ENCODE measurements around the gene TBCK.
"Not testable (repeated sequence)": the region's sequence is repeated elsewhere in the genome, so short reads cannot be mapped to it uniquely, and the experiment has no call there.

The TBCK gene

DNA sequence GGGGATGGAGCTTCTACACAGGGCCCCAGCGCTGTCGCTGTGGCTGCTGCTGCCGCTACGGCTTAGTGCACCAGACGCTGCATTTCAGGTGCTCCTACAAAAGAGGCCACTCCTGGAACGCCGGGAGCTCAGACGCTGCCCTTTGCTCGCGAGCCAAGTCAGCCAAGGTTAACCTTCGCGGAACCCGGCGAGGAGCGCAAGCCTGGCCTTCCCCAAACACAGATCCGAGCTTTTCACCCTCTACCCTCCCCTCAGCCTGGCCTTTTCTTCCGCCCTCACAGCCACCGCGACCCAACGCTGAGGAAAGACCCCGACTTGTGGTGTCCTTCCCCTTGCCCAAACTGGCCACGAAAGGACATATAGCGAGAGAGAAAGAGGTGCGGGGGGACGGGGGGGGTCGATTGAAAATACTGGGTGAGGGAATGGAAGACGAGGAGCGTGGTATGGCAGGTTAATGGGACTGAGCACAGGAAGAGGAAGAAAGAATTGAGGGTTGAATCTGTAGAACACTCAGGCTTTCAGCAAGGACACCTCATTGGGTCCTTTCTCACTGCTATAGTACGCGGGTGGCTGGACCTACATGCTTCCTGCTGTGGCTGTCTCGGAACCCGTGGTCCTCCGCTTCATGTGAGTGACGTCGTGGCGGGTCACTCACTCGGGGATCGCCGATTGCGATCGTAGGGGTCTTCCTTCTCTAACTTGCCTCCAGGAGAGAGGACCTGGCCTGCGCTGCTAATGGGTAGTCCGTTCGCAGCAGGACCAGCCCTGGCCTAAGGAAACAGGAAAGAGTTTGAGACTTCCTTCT lies at the start of gene TBCK, which contains the start of gene AIMP1:
Gene TBCK (minus strand): TSS at position 242 of the 805 bp plus-strand sequence. CDS start 7,249 bp downstream, outside the sequence.
Gene AIMP1 (plus strand): TSS at position 583 of the 805 bp plus-strand sequence. CDS start 8,460 bp downstream, outside the sequence.
- DNase-seq = peak; percentile 95

DNA sequence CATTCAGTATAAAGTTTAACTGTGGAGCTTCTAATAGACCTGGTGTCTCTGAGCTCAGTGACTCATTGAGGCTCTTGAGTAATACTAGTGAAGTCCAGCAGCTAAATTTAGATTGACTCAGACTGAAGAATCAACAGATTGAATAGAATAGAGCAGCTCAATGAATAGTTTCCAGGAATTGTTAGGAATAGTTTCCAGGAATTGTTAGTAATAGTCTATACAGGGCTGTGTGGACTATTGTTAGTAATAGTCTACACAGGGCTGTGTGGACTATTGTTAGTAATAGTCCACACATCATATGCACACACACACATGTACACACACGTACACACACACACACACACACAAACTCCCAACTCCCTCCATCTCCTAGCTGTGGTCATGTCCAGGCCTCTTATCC lies 49.6 kb upstream of the TBCK start:
- no peak for DNase-seq

DNA sequence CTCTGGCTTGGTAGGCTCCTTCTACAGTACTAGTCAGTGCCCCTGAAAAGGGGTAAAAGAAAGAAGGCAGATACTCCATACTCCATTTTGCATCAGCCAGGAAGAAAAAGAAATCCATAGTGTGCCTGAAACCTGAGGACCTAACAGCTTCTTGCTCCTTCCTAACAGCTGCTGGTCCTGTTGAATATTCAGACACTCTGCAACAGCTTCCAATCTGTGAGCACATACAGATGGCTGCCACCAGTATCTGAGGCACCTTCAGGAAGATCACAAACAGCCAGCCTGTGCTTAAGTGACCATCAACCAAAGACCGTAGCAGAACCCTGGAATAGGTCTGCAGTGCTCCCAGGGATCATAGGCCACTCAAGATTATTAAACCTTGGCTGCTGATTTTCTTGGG lies 48.3 kb upstream of the TBCK start:
- no peak for DNase-seq

DNA sequence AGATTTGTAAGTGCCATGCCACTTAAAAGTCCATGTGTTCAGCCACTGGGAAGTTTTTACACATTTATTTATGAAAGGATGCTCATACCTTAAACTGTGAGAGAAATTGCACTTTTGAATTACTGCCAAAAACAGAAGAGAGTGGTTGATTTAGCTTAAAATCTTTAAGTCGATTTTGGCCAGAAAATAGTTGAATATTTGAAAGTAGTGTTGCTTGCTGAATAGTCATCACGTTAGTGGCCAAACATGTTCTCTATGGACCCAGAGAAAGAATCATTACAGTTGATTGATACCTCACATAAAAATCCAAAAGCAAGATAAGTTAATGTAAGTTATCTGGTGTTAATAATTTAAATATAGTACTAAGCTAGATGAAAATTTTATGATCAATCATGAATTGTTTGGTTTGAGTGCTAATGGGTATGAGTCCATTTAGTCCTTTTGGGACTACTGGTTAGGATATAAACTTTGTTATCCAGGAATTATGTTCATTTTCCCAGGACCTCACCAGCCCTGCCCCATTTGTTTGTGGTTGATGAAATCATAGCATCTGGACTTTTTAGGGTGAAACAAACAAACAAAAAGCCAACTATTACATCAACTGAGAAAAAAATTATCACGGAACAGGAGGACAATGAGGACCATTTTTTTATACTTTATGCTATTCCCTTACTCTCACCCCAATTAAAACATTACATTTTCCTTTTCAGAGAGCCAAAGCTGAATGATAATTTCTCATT lies 46.2 kb upstream of the TBCK start:
- DNase-seq = no peak

DNA sequence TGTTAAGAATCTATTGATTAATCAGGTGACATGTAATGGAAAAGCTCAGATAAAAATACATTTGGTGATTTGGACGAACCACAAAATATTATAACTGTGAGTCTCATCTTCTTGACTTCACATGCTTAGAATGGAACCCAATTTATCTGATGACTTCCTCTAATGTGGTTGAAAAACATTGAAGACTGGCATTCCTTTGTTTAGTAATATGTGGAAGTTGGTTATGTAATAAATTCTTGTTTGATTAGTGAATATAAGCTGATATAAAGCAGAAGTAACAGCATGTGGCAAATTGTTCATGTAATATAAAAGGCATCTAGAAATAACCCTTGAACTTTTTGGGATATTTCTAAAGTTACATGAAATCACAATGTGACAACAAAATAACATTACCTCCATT lies 42.9 kb upstream of the TBCK start:
- no peak for DNase-seq

DNA sequence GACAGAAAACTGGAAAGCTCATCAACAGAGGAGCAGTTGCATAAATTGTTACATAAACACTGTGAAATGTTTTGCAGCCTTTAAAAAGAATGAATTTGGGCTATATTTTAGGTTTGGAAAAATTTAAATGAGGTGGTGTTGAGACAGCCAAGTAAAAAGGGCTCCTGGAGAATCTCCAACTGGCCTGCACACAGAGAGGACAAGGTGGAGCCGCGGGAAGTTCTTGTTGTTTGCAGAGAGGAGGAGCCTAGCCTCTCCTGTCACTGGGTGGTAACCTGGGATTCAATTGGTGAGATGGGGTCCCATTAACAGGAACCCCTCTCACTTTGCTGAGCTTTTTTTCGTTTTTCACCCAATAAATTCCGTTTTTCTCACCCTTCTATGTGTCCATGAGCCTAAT lies 39.2 kb upstream of the TBCK start:
- DNase-seq = no peak

DNA sequence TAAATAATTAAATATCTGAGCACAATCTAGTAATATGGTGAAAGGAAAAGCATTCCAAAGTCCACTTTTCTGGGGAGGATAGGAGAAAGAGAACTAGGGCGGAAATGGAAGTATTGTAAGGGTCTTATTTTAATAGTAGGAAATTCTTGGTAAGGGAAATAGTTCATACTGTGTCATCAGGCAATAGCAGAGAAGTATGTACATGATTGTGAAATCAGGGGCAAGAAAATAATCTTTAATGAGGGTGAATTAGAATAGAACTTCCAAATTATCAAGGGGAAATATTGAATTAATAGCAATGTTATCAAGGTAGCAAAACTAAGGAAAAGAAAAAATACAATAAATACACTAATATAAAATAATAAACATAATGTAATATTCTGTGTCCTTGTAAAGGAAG lies 37.8 kb upstream of the TBCK start:
- DNase-seq = no peak

DNA sequence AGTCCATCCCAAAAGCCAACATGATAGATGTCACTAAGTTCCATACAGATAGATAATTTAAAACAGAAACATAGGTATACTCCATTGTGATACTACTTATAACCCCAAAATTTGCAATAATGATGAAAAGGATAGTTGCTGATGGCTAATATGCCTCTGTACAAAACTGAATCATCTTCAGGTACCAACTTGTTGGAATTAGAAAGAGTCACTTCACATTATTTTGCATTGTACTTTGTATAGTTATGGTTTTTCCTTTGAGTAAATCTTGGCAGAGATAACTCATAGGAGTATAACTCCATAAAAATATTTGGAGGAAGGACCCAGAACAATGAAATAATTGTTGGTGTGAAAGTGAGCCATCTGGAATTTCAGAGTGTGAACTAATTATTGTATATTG lies 35.0 kb upstream of the TBCK start:
- no peak for DNase-seq

DNA sequence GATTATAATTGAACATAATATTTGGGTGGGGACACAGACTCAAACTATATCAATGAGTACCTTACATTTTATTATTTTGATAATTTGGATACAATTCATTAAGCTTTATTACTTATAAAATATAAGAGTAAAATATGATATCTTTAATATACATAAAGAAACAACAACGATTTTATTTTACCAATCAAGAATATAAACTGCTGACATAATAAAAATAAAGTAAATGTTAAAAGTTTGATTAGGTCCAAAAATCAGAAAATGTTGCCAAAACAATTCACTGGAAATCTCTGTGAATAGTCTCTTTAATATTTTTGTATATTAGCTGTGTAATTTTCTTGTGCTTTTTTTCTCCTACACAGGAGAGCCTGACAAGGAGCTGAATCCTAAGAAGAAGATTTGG lies 31.2 kb upstream of the TBCK start:
- no peak for DNase-seq

DNA sequence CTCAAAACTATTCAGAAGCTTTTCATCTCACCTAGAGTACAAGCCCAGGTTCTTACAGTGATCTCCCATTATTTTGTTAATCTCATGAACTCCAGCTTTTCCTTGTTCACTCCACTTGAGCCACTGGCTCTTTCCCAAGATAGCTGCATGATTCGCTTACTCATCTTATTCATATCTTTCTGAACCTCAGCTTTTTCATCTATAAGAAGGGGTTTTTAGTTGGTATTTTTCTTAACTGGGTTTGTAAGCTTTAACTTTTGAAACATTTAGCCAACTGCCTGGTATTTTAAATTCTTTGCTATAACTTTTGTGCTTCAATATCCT lies 28.6 kb upstream of the TBCK start:
- DNase-seq = no peak

DNA sequence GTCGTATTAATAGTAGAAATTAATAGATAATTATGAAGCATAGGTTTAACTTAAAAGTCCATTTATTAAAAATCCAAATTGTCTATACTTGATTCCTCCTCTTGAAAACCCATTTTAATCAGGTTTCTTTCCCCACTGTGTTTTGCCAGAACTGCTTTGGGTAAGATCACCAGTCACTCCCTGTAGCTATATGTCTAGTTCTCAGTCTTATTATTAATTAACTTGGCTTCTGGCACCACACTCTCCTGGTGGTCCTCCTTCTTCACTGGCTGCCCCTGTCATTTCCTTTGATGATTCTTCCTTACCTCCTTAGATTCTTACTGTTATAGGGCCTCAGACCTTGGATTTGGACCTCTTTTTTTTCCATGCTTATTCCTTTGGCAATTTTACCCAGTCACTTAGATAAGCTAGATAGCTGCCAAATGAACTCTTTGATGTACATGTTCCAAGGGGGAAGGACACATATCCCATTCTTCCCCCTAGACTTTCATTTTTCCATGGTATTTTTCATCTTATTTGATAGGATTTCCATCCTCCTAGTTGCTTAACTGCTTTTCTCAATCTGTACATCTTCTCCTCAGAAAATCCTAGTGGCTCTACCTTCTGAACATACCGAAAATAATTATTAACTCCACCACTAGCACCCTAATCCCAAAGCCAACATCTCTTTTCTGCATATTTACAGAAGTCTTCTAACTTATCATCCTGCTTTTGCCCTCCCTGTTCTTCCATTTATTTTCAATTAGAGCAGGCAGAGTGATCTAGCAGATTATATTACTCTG lies 28.0 kb upstream of the TBCK start:
- DNase-seq = no peak

DNA sequence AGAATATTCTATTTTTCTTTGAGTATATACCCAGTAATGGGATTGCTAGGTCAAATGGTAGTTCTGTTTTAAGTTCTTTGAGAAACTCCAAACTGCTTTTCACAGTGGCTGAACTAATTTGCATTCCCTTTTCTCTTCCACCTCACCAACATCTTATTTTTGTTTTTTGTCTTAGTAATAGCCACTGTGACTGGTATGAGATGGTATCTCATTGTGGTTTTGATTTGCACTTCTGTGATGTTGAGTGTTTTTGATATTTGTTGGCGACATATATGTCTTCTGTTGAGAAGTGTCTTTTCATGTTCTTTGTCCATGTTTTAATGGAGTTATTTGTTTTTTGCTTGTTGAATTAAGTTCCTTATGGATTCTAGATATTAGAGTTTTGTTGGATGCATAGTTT lies 24.8 kb upstream of the TBCK start:
- no peak for DNase-seq

DNA sequence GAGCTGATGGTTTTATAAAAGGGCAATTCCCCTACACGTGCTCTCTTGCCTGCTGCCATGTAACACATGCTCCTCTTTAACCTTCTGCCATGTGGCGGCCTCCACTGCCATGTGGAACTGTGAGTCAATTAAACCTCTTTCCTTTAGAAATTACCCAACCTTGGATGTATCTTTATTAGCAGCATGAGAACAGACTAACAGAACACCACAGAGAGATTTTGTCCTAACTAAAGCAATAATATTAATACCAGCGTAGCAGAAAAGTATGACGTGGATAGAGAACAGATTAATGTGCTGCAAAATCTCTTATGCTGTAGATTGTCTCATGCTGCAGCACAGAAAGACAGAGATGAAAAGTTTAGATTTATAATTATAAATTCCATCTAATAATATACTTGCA lies 23.4 kb upstream of the TBCK start:
- no peak for DNase-seq

DNA sequence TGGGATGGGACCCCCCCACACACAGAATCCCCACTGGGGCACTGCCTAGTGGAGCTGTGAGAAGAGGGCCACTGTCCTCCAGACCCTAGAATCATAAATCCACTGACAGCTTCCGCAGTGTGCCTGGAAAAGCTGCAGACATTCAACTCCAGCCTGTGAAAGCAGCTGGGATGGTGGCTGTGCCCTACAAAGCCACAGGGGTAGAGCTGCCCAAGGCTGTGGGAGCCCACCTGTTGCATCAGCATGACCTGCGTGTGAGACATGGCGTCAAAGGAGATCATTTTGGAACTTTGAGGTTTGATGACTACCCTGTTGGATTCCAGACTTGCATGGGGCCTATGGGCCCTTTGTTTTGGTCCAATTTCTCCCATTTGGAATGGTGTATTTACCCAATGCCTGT lies 22.7 kb upstream of the TBCK start:
- no peak for DNase-seq

DNA sequence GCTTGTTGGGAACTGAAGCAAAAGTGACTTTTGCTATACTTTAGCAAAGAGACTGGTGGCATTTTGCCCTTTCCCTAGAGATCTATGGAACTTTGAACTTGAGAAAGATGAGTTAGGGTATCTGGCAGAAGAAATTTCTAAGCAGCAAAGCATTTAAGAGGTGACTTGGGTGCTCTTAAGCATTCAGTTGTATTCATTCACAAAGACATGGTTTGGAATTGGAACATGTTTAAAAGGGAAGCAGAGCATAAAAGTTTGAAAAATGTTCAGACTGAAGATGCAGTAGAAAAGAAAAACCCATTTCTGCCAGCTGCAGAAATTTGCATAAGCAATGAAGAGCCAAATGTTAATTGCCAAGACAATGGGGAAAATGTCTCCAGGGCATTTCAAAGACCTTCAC lies 21.9 kb upstream of the TBCK start:
- no peak for DNase-seq

DNA sequence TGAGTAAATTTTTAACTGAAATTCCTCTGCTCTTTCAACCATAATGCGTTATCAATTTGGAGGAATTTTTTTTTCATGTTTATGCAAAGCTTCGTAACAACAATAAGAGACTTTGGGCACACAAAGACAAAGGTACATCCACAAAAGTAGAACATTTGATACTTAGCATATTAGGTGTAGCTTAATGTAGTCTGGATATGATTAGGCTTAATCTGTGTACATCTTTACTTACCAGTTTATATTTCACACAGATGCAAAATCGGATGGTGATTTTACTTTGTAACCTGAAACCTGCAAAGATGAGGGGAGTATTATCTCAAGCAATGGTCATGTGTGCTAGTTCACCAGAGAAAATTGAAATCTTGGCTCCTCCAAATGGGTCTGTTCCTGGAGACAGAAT lies 20.6 kb upstream of the TBCK start:
- DNase-seq = no peak

DNA sequence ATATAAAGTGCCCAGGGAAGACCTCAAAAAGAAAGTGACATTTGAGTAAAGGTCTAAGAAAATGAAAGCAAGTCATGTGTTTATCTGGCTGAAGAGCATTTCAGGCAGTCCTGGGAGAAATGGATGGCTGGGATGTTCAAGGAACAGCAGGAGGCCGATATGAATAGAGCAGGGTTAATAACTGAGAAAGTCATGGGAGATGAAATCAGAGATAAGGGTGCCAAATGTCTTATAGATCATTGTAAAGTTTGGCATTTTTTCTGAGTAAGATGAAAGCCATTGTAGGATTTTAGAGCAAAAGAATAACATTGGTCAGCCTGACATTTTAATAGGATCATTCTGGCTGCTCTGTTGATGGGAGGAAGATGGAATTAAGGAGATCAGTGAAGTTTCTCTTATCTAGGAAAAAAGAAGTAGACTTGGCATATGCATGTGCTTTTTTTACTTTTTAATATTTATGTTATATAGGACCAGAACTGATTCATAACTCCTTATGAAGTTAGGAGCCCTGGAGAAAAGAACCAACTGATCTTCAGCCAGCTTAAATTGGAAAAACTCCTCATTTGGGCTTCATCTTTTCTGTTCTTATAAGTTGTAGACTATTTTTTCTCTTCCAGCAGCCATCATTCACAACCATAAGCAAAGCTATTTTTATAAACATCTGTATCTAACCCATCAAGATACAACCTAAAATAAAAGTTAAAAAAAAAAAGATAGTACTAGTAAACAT lies 18.9 kb upstream of the TBCK start:
- DNase-seq = no peak

DNA sequence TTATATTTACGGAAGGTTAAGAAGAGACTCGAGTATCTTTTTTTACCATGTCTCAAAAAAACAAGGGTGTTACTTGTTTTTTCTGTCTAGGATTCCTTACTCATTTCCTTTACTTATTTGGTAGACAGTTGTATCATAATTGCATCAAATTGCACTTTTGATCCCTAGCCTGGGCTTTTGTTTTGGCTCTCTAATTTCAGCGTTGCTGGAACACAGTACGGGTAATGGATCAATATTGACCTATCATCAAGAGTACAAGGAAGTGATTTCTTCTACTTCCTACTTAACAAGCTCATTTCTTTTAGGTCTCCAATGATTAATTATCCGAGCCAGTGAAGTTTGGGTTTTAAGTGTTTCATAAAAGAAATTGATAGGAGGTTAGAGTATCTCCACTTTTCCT lies 17.2 kb upstream of the TBCK start:
- no peak for DNase-seq

DNA sequence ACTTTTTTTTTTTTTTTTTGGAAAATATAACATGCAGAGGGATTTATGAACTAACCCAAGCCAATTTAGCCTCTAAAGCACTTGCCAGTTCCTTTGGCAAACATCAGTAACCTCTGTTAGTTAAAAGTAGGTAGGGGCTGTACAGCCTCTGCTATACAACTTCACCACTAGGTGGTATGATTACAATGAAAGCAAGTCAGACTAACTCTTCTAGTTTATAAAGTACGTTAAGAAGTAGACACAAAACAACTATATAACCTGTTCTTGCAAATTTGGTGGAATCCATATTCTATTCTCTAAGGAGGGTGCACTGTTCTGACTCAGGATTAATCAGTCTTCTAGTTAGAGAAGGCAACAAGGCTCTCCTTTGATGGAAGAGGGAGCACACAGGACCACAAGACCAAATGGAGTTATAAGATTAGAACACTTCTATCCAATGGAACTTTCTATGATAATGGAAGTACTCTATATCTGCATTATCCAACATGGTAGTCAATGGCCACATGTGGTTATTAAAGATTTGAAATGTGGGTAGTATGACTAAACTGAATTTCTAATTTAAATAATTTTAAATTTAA lies 13.1 kb upstream of the TBCK start:
- DNase-seq = no peak

DNA sequence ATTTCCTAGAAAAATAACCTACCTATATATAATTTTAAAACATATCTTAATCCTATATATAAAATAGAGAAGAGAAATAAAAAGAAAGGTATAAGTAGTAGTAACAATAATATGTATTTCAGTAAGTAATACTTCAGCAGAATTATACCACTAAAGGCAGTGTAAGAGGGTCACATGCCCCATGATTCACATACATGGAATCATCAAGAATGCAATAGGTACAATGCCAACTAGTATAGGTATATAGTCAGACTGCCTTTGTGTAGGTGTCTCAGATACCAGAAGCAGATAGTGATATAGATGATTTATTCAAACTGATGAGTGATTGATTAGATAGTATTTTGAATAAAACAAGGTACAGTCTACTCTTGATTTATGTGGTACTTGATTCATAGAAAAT lies 9.8 kb upstream of the TBCK start:
- no peak for DNase-seq

DNA sequence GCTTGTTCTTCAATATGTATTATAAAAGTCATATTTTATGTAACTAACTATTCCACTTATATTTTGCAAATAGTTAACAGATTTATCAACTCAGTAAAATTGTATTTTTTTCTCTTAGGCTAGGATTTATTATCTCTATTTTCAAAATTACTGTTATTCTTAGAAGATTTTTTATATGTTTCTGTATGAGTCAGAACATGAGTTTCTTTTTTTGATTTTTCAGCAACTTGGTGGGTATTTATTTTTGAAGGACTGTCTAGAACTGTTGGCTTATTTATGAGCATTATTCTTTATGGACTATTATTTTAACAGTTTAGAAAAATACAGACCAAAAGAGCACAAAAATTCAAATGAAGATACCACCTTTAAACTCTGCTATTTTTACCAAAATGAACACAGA lies 7.1 kb upstream of the TBCK start:
- DNase-seq = no peak

DNA sequence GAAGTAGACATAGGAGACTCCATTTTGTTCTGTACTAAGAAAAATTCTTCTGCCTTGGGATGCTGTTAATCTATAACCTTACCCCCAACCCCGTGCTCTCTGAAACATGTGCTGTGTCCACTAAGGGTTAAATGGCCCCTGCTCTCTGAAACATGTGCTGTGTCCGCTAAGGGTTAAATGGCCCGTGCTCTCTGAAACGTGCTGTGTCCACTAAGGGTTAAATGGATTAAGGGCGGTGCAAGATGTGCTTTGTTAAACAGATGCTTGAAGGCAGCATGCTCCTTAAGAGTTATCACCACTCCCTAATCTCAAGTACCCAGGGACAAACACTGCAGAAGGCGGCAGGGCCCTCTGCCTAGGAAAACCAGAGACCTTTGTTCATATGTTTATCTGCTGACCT lies 5.8 kb upstream of the TBCK start:
- not testable (repeated sequence) for DNase-seq

DNA sequence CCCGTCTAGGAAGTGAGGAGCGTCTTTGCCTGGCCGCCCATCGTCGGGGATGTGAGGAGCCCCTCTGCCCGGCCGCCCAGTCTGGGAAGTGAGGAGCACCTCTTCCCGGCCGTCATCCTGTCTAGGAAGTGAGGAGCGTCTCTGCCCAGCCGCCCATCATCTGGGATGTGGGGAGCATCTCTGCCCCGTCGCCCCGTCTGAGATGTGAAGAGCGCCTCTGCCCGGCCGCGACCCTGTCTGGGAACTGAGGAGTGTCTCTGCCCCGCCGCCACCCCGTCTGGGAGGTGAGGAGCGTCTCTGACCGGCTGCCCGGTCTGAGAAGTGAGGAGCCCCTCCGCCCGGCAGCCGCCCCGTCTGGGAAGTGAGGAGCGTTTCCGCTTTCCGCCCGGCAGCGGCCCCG lies 5.2 kb upstream of the TBCK start:
- not testable (repeated sequence) for DNase-seq
